ENCODE results near the gene MON2.
"Not testable (repeated sequence)": the region's sequence is repeated elsewhere in the genome, so short reads cannot be mapped to it uniquely, and the experiment has no call there.

MON2 gene, protein sequence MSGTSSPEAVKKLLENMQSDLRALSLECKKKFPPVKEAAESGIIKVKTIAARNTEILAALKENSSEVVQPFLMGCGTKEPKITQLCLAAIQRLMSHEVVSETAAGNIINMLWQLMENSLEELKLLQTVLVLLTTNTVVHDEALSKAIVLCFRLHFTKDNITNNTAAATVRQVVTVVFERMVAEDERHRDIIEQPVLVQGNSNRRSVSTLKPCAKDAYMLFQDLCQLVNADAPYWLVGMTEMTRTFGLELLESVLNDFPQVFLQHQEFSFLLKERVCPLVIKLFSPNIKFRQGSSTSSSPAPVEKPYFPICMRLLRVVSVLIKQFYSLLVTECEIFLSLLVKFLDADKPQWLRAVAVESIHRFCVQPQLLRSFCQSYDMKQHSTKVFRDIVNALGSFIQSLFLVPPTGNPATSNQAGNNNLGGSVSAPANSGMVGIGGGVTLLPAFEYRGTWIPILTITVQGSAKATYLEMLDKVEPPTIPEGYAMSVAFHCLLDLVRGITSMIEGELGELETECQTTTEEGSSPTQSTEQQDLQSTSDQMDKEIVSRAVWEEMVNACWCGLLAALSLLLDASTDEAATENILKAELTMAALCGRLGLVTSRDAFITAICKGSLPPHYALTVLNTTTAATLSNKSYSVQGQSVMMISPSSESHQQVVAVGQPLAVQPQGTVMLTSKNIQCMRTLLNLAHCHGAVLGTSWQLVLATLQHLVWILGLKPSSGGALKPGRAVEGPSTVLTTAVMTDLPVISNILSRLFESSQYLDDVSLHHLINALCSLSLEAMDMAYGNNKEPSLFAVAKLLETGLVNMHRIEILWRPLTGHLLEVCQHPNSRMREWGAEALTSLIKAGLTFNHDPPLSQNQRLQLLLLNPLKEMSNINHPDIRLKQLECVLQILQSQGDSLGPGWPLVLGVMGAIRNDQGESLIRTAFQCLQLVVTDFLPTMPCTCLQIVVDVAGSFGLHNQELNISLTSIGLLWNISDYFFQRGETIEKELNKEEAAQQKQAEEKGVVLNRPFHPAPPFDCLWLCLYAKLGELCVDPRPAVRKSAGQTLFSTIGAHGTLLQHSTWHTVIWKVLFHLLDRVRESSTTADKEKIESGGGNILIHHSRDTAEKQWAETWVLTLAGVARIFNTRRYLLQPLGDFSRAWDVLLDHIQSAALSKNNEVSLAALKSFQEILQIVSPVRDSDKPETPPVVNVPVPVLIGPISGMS (N-terminal part only)

DNA sequence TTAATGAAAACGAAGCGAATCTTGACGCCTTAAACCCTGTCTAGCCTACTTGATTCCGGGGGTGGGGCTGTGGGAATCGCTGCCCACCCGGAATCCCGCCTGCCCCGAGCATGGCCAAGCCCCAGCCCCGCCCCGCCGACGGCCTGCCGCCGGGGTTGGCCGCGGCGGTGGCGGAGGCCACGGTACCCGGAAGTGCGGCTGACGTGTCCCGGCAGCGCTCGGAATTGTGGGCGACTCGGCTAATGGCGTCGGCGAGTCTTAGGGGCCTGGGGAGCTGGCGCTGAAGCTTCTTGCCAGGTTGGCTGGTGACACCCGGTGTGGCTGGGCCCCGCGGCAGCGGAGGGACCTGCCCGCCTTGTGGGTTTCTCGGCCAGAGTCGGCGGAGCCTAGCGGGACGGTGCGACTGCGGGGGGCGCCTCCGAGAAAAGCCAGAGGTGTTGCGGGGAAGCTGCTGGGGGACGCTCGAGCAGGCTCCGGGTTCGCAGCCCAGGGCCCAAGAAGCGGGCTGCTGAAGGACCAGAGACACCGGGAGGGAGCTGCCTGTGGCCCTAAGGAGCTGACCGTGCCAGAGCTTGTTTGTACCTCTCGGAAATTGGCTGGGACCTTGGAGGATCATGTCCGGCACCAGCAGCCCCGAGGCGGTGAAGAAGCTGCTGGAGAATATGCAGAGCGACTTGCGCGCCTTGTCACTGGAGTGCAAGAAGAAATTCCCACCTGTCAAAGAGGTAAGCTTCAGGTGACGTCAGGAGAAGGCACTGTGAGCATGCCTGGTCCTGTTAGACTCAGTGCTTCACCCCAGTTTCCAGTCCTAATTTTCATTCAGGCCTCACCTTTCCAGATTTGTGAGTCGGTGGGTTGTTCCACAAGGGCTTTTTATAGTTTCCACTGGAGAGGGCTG, at the start of gene MON2:
TSS of gene MON2 (plus strand) at position 233 of the 898 bp plus-strand sequence. CDS start at position 615, 382 bp downstream.
- Mint-ChIP-seq H3K27me3 (no peaks in the 10 kb centered on the region), H3K36me3 (ENCODE audit: low read depth) (peaks cover 7% of the 10 kb centered on the region), H3K27ac (peak within 1 kb of the TSS; percentile 91), H3K4me1 (peaks cover 27% of the 10 kb centered on the region), H3K9me3 (peaks cover 16% of the 10 kb centered on the region), H3K4me3 (peak within 1 kb of the TSS; percentile 96)
- DNase-seq, result peak; percentile 89
- peak; percentile 99 for ATAC-seq

DNA sequence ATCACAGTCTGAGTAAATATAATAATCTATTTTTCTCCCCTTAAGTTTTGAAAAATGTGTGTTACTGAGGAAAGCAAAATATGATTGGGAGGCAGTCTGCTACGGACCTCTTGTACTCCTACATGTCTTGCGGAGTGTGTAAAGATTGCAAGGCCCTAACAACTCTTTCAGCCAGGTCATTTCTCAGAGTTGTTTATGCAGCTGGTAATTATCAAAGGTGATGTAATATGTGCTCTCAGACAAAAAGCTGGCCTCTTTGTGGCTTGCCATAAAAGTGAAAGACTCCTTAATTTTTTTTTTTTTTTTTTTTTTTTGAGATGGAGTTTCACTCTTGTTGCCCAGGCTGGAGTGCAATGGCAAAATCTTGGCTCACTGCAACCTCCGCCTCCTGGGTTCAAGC, 40.5 kb upstream of the MON2 start:
- Mint-ChIP-seq H3K27ac (no peak overlapping the region), H3K9me3 (peaks cover 38% of the 10 kb centered on the region), H3K27me3 (peaks cover 16% of the 10 kb centered on the region), H3K36me3 (ENCODE audit: low read depth) (peaks cover 10% of the 10 kb centered on the region), H3K4me1 (no peaks in the 10 kb centered on the region), H3K4me3 (no peak overlapping the region)
- ATAC-seq, result no peak
- DNase-seq, result no peak

DNA sequence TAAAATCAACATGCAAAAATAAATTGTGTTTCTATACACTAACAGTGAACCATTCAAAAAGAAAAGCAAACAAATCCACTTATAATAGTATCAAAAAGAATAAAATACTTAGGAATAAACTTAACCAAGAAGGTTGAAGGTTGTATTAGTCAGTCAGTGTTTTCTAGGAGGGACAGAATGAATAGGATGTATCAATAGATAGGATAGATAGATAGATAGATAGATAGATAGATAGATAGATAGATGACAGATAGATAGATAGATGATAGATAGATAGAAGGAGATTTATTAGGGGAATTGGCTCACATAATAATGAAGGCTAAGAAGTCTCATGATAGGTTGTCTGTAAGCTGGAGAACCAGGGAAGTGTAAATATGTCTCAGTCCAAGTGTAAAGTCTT, 37.2 kb upstream of the MON2 start:
- no peak overlapping the region for H3K4me3 Mint-ChIP-seq
- H3K27ac Mint-ChIP-seq, result no peak overlapping the region
- H3K9me3 Mint-ChIP-seq, result peaks cover 18% of the 10 kb centered on the region
- H3K4me1 Mint-ChIP-seq, result peaks cover under 1% of the 10 kb centered on the region
- peaks cover 34% of the 10 kb centered on the region for H3K27me3 Mint-ChIP-seq
- ATAC-seq, result no peak
- DNase-seq, result no peak
- peaks cover 10% of the 10 kb centered on the region for H3K36me3 Mint-ChIP-seq (ENCODE audit: low read depth)

DNA sequence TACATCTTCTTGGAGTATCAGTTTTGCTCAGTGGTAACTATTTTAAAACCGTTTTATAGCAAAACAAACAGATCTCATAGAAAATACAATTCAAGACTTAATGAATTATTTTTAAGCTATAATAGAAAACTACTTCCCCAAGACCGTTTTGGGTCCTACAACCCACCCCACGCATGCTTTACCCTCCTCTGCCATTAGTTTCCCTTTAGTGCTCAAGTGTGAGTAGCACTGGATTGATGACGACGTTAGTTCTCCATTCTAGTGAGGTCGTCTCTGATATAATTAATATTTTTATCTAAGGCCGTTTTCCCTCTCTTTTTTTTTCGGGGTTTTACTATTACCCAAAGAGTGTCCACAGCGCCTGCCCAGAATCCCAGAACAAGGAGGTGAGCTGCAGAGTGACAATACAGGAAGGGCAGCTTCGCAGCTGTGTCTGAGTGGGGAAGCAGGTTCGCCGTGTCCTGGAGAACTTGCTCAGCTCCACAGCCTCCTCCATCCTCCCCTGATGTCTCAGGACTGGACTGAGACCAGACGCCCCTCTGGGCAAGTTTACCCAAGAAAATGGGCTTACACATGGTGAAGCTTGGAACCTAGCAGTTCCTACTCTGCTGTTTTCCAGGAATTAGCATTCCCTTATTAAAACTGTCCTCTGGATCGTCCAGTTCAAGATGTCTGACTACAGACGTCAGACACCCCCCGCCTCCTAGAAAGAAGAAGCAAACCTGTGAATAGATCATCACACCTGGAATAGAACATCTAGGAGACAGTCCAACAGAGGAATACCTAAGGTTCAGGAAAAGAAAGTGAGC, 31.9 kb upstream of the MON2 start:
- DNase-seq, result peak; percentile 4
- Mint-ChIP-seq H3K27me3 (peaks cover 43% of the 10 kb centered on the region), H3K27ac (no peak overlapping the region)

DNA sequence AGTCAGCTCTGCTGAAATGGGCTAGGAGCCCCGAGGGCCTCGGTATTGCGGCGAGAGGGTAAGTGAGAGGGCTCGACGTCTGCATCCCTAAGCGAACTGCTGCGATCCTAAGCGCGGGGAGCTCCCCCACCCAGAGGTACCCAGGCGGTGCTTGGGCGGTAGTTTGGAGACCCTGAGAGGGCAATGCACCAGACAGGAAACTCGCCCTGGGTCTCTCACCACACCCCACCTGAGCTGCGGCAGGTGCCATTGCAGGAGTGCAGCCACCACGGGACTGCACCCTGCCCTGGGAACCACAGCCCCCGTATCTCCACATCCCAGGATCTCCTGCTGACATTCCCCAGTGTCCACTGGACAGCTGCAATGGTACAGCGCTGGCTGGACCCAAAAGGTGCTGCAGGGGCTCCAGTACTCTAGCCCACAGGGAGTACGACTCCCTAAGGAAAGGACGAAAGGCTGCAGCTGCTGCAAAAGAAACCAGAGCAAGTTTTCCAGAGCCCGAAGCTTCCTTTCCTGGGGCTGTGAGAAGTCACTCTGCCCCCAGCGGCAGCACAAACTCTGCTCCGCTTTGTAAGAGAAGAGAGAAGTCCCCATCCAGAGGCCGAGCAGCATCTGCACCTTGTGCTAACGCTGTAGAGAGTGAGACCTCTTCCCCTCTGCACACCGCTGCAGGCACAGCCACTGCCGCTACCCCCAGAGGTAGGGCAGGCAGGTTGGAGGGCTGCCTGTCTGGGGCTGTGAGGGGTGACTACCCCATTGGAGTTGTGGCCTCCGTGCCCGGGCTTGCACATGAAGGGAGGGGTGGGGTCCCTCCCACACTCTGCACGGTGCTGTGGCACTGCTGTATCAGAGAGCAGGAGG, 31.1 kb upstream of the MON2 start:
- ATAC-seq (peak; percentile 88), DNase-seq (peak; percentile 43)
- H3K27ac Mint-ChIP-seq, result no peak overlapping the region
- H3K9me3 Mint-ChIP-seq, result no peaks in the 10 kb centered on the region
- H3K4me3 Mint-ChIP-seq, result peak overlapping the region; percentile 77
- H3K36me3 Mint-ChIP-seq (ENCODE audit: low read depth), result no peaks in the 10 kb centered on the region
- peaks cover 38% of the 10 kb centered on the region for H3K27me3 Mint-ChIP-seq
- peaks cover 17% of the 10 kb centered on the region for H3K4me1 Mint-ChIP-seq

More for the DNA sequence above, 31.9 kb upstream of the MON2 start:
- no peaks in the 10 kb centered on the region for H3K36me3 Mint-ChIP-seq (ENCODE audit: low read depth)
- no peak for ATAC-seq
- peak overlapping the region; percentile 77 for H3K4me3 Mint-ChIP-seq
- peaks cover 17% of the 10 kb centered on the region for H3K4me1 Mint-ChIP-seq
- no peaks in the 10 kb centered on the region for H3K9me3 Mint-ChIP-seq

DNA sequence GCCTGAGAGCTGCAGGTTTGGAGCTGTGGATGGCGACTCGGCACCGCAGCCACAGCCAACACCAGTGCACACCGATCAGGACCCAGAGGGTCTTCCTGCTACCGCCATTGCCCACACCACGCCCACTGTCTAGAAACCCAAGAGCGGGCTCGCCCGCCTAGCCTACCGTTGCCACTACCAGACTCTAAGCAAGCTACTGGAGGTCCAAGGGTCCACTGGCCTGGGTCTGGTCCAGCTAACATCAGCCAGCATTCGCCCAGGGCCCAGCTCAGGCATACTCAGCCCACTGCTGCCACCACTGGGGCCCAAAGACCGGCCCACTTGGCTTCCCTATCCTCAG, 30.5 kb upstream of the MON2 start:
- Mint-ChIP-seq H3K4me1 (peaks cover 17% of the 10 kb centered on the region), H3K36me3 (ENCODE audit: low read depth) (no peaks in the 10 kb centered on the region), H3K27me3 (peaks cover 33% of the 10 kb centered on the region), H3K27ac (no peak overlapping the region), H3K4me3 (peak overlapping the region; percentile 77), H3K9me3 (no peaks in the 10 kb centered on the region)
- no peak for DNase-seq
- ATAC-seq, result no peak

DNA sequence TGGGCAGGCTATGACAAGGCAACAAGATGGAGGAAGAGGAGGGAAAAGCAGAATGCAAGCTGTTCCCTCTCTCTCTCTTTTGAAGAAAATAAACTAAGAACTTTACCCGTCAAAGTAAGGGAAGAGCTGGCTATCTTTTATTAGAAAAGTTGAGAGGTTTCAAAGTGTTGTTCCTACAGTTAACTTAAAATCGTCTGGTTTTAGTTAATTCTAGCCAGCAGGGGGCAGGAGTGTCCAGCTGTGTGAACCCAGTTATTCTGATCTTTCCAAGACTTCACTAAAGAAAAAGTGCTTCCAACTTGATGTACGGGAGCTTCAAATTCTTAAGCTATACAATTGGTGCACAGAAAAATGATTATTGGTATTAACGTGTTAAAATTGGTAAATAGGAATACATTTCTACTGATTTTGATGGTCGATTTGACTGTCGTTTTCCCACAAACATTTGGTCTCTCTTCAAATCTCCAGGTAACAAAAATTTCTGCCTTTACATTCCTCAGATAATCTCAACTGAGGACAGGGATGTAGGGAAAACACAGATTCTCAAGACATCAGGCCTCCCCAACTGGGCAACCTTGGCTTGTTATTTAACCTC, 28.4 kb upstream of the MON2 start:
- Mint-ChIP-seq H3K4me1 (peaks cover 17% of the 10 kb centered on the region), H3K36me3 (ENCODE audit: low read depth) (no peaks in the 10 kb centered on the region), H3K9me3 (peaks cover 4% of the 10 kb centered on the region), H3K27ac (no peak overlapping the region), H3K4me3 (no peak overlapping the region), H3K27me3 (peaks cover 20% of the 10 kb centered on the region)
- ATAC-seq (no peak), DNase-seq (peak; percentile 54)

DNA sequence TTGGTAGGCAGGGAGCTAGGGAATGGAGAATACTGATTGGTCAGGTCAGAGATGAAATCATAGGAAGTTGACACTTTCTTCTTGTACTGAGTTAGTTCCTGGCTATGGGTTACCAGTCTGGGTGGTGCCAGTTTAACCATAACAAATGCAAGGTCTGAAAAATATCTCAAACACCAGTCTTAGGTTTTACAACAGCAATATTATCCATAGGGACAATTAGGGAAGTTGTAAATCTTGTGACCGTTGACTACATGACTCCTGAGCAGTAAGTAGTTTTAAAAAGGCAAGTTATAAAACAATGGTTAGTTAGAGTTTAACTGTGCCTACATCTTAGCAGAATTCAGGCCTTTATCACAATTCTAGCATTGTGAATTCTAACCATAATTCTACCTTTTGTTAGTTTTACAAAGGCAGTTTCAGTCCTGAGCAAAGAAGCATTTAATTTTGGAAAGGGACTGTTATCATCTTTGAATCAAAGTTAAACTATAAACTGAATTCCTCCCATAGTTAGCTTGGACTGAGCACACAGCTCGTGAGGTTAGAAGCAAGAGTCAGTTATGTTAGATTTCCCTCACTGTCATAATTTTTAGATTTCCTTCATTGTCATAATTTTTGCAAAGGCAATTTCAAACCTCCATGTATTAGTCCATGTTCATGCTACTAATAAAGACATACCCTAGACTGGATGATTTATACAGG, 19.7 kb upstream of the MON2 start:
- Mint-ChIP-seq H3K36me3 (ENCODE audit: low read depth) (peaks cover 3% of the 10 kb centered on the region), H3K27me3 (peaks cover 1% of the 10 kb centered on the region), H3K4me3 (no peak overlapping the region), H3K9me3 (peaks cover 14% of the 10 kb centered on the region), H3K27ac (no peak overlapping the region), H3K4me1 (no peaks in the 10 kb centered on the region)
- ATAC-seq, result no peak
- DNase-seq, result no peak

DNA sequence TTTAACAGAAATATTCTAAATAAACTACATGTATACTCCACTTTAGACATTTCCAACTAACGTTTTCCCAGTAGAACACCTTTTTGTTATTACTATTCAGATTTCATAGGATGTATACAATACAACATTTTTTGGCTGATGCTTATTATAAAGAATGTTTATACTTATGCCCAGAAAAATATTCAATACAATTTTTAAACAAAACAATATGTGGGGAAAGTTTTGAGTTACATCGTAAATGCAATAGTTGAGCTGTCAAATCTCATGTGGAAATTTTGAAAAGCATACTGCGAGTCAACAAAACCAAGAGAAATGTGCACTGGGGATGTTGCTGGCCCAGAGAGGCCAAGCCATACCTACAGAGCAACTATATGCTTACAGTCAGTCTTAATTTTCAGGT, 18.2 kb upstream of the MON2 start:
- H3K4me3 Mint-ChIP-seq, result no peak overlapping the region
- peaks cover 3% of the 10 kb centered on the region for H3K36me3 Mint-ChIP-seq (ENCODE audit: low read depth)
- peaks cover 1% of the 10 kb centered on the region for H3K27me3 Mint-ChIP-seq
- no peak for ATAC-seq
- no peak overlapping the region for H3K27ac Mint-ChIP-seq
- no peaks in the 10 kb centered on the region for H3K4me1 Mint-ChIP-seq
- H3K9me3 Mint-ChIP-seq, result peaks cover 14% of the 10 kb centered on the region
- no peak for DNase-seq

DNA sequence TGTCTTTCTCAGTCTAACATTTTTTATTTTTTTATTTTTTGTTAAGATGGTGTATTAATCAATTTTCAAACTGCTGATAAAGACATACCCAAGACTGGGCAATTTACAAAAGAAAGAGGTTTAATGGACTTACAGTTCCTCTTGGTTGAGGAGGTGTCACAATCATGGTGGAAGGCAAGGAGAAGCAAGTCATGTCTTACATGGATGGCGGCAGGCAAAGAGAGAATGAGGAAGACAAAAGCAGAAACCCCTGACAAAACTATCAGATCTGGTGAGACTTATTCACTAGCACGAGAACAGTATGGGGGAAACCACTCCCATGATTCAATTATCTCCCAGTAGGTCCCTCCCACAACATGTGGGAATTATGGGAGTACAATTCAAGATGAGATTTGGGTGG, 11.2 kb upstream of the MON2 start:
- H3K36me3 Mint-ChIP-seq (ENCODE audit: low read depth); DNase-seq; H3K4me1 Mint-ChIP-seq; H3K27ac Mint-ChIP-seq; H3K4me3 Mint-ChIP-seq; H3K9me3 Mint-ChIP-seq; H3K27me3 Mint-ChIP-seq; ATAC-seq: not testable (repeated sequence)

DNA sequence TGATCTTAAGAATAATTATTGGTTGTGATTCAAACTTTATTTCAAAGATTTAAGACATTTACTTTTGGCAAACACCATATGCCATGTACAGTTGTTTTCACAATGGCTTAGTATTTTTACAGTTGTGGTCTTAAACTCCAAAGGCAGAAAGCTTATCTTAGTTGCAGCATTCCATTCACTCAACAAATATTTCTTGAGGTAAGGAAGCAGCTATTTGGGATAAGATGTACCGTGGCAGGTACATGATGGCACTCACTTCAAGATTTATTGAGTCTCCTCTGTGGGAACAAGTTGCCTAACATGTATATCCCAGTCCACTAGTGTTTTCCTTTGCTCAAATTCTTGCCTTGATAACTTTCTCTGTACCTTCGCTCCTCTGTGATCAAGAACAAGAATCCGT, 8.0 kb upstream of the MON2 start:
- peaks cover 9% of the 10 kb centered on the region for H3K27me3 Mint-ChIP-seq
- no peak overlapping the region for H3K27ac Mint-ChIP-seq
- H3K9me3 Mint-ChIP-seq, result peaks cover 18% of the 10 kb centered on the region
- no peak for ATAC-seq
- no peak overlapping the region for H3K4me3 Mint-ChIP-seq
- no peak for DNase-seq
- no peaks in the 10 kb centered on the region for H3K4me1 Mint-ChIP-seq
- peaks cover 5% of the 10 kb centered on the region for H3K36me3 Mint-ChIP-seq (ENCODE audit: low read depth)

DNA sequence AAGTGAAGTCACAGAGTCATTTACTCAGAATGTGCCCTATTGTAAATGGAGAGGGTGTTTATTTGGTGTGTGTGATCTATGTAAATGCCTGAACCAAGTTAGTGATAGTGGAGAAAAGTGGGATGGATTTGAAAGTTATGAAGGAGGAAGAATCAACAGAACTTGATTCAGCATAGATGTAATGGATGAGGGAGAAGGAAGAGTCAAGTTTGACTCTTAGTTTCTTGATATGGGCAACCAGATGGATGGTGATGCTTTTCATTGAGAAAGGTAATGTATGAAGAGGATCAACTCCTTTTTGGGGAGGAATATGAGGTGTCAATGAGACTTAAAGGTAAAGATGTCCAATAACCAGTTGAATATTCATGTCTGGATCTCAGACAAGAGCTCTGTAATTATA, 6.7 kb upstream of the MON2 start:
- H3K27ac Mint-ChIP-seq, result no peak overlapping the region
- H3K4me3 Mint-ChIP-seq, result no peak overlapping the region
- ATAC-seq, result no peak

More for the DNA sequence above, 6.7 kb upstream of the MON2 start:
- no peaks in the 10 kb centered on the region for H3K4me1 Mint-ChIP-seq
- peaks cover 5% of the 10 kb centered on the region for H3K36me3 Mint-ChIP-seq (ENCODE audit: low read depth)
- DNase-seq, result no peak
- H3K9me3 Mint-ChIP-seq, result peaks cover 21% of the 10 kb centered on the region
- peaks cover 7% of the 10 kb centered on the region for H3K27me3 Mint-ChIP-seq

Data from activated naive CD8-positive, alpha-beta T cell treated with anti-CD3 and anti-CD28 coated beads, Interleukin-2, amount 50 U/mL, for 24 hours (primary cell).